Measurements from ENCODE around the gene KIR2DL1.
"Not testable (repeated sequence)": the region's sequence is repeated elsewhere in the genome, so short reads cannot be mapped to it uniquely, and the experiment has no call there.

The KIR2DL1 gene

GRCh38 chr19:54769646-54770045 lies at the start of gene KIR2DL1:
KIR2DL1 (plus strand) TSS chr19:54769793; CDS start chr19:54769851, 58 bp downstream.
- DNase-seq (ENCODE audit: low read depth, low spot score); H3K4me3 ChIP-seq (ENCODE audit: low read depth, low read length): not testable (repeated sequence)

GRCh38 chr19:54724142-54724541 lies 45.5 kb upstream of the KIR2DL1 start, which contains the start of gene KIR3DL3:
KIR3DL3 (plus strand) TSS chr19:54724442; CDS start chr19:54724497, 55 bp downstream.
- in situ Hi-C loops (cut with HindIII; ENCODE audit: low sequenced_read_pairs), result no loop called here
- DNase-seq (ENCODE audit: low read depth, low spot score), result no peak
- no peak within 1 kb of the TSS for H3K4me3 ChIP-seq (ENCODE audit: low read depth, low read length)
- no peak for TF ChIP-seq CTCF (IDR thresholded peaks at IDR 0.05; ENCODE audit: low read depth, low read length)

More at GRCh38 chr19:54769646-54770045, at the start of gene KIR2DL1:
- in situ Hi-C loops (cut with HindIII; ENCODE audit: low sequenced_read_pairs), result not testable (repeated sequence)

GRCh38 chr19:54724644-54725043 lies 44.9 kb upstream of the KIR2DL1 start:
- in situ Hi-C loops (cut with HindIII; ENCODE audit: low sequenced_read_pairs), result no loop called here

GRCh38 chr19:54725321-54725720 lies 44.3 kb upstream of the KIR2DL1 start:
- no peak for TF ChIP-seq CTCF (IDR thresholded peaks at IDR 0.05; ENCODE audit: low read depth, low read length)
- no peak overlapping the region for H3K4me3 ChIP-seq (ENCODE audit: low read depth, low read length)
- DNase-seq (ENCODE audit: low read depth, low spot score), result no peak
- in situ Hi-C loops (cut with HindIII; ENCODE audit: low sequenced_read_pairs), result no loop called here

More at GRCh38 chr19:54724644-54725043, 44.9 kb upstream of the KIR2DL1 start:
- H3K4me3 ChIP-seq (ENCODE audit: low read depth, low read length), result no peak overlapping the region
- DNase-seq (ENCODE audit: low read depth, low spot score), result no peak
- TF ChIP-seq CTCF (IDR thresholded peaks at IDR 0.05; ENCODE audit: low read depth, low read length), result no peak

- in situ Hi-C loops (cut with HindIII; ENCODE audit: low sequenced_read_pairs), result no loop called here
- H3K4me3 ChIP-seq (ENCODE audit: low read depth, low read length), result no peak overlapping the region
- DNase-seq (ENCODE audit: low read depth, low spot score), result no peak
- no peak for TF ChIP-seq CTCF (IDR thresholded peaks at IDR 0.05; ENCODE audit: low read depth, low read length)
Measured at GRCh38 chr19:54727562-54727961, 42.0 kb upstream of the KIR2DL1 start.

- no peak overlapping the region for H3K4me3 ChIP-seq (ENCODE audit: low read depth, low read length)
- DNase-seq (ENCODE audit: low read depth, low spot score), result no peak
- in situ Hi-C loops (cut with HindIII; ENCODE audit: low sequenced_read_pairs), result no loop called here
- no peak for TF ChIP-seq CTCF (IDR thresholded peaks at IDR 0.05; ENCODE audit: low read depth, low read length)
Measured at GRCh38 chr19:54728167-54728566, 41.4 kb upstream of the KIR2DL1 start.

- TF ChIP-seq CTCF (IDR thresholded peaks at IDR 0.05; ENCODE audit: low read depth, low read length), result no peak
- no peak overlapping the region for H3K4me3 ChIP-seq (ENCODE audit: low read depth, low read length)
- in situ Hi-C loops (cut with HindIII; ENCODE audit: low sequenced_read_pairs), result no loop called here
- DNase-seq (ENCODE audit: low read depth, low spot score), result no peak
Measured at GRCh38 chr19:54729416-54730188, 40.0 kb upstream of the KIR2DL1 start.

All from astrocyte of the spinal cord (primary cell).